ENCODE data around the gene COL4A1.
"Not testable (repeated sequence)": the region's sequence is repeated elsewhere in the genome, so short reads cannot be mapped to it uniquely, and the experiment has no call there.

The COL4A1 gene

DNA sequence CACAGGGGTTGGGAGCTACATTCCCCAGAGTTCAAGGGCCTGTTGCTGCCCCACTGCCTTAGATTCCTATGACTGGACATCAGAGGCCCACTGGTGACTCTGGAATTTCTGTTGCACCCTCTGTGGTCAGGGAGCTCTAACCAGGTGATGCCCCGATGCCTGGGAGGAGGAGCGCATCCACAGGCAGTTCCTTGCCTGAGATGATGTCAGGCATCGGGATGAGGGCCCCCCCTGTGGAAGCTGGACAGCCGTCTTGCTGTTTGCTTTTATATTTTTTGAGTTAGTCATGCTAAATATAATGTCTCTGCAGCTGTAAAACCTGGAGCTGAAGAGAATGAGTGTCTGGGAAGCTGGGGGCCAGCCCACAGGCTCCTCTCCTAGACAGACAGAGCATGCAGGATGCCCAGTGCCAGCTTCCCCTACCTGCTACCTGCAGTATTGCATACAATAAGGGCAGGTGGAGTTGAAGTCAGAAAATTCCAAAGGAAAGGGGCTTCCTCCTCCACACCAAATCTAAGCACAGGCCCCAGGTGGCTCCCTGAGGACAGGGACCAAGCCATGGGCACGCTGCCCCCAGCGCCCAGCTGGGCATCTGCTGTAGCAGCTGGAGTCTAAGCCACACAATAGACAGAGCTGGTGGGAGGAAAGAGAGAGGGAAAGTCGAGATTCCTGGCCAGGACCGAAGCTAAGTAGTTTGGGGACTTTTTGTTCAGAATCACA, 16.4 kb upstream of the COL4A1 start:
- Histone ChIP-seq H2AFZ (ENCODE audit: low read length, unreplicated experiment) (no peak overlapping the region), H3K36me3 (ENCODE audit: insufficient read depth, low read length) (peaks cover 3% of the 10 kb centered on the region; the same call in 1 of the 2 replicates), H3K27me3 (ENCODE audit: insufficient read depth, low read length) (no peaks in the 10 kb centered on the region), H3K4me3 (ENCODE audit: low read depth, low read length) (no peak overlapping the region), H3K79me2 (ENCODE audit: control insufficient read depth, insufficient read depth, low read length, unreplicated experiment) (peaks cover 62% of the 10 kb centered on the region), H3K4me1 (ENCODE audit: control insufficient read depth, insufficient read depth, low read length, unreplicated experiment) (peaks cover 48% of the 10 kb centered on the region), H3K27ac (ENCODE audit: low read depth, low read length) (no peak overlapping the region; the same call in 1 of the 2 replicates)

DNA sequence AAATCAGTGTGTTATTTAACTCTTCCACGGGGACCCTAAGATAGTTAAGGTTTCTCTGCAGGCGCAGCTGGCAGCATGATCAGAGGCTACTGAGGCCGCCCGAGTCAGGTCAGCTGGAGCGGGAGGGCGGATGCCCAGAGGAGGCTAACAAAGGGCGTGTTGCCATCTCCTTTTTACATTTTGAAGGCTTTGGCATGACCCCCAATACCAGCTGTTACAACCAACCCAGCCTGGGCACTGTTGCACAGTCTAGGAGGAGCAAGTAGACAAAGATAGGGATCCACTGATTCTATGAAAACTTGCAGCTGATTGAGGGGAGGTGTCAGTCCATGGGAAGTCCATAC, 15.8 kb upstream of the COL4A1 start:
- H3K4me3 ChIP-seq (ENCODE audit: low read depth, low read length): no peak overlapping the region
- peaks cover 43% of the 10 kb centered on the region for H3K4me1 ChIP-seq (ENCODE audit: control insufficient read depth, insufficient read depth, low read length, unreplicated experiment)
- no peak overlapping the region for H2AFZ ChIP-seq (ENCODE audit: low read length, unreplicated experiment)
- peaks cover 63% of the 10 kb centered on the region for H3K79me2 ChIP-seq (ENCODE audit: control insufficient read depth, insufficient read depth, low read length, unreplicated experiment)
- no peak overlapping the region; the same call in 1 of the 2 replicates for H3K27ac ChIP-seq (ENCODE audit: low read depth, low read length)
- H3K27me3 ChIP-seq (ENCODE audit: insufficient read depth, low read length): no peaks in the 10 kb centered on the region
- H3K36me3 ChIP-seq (ENCODE audit: insufficient read depth, low read length): peaks cover 9% of the 10 kb centered on the region; the same call in 1 of the 2 replicates

GRCh38 chr13:110322126-110322827, 15.3 kb upstream of the COL4A1 start:
- Histone ChIP-seq H2AFZ (ENCODE audit: low read length, unreplicated experiment) (no peak overlapping the region), H3K27me3 (ENCODE audit: insufficient read depth, low read length) (no peaks in the 10 kb centered on the region), H3K27ac (ENCODE audit: low read depth, low read length) (no peak overlapping the region), H3K4me1 (ENCODE audit: control insufficient read depth, insufficient read depth, low read length, unreplicated experiment) (peaks cover 40% of the 10 kb centered on the region), H3K4me3 (ENCODE audit: low read depth, low read length) (no peak overlapping the region), H3K79me2 (ENCODE audit: control insufficient read depth, insufficient read depth, low read length, unreplicated experiment) (peaks cover 63% of the 10 kb centered on the region), H3K36me3 (ENCODE audit: insufficient read depth, low read length) (peaks cover 12% of the 10 kb centered on the region; the same call in 1 of the 2 replicates)

GRCh38 chr13:110321573-110321972, 14.6 kb upstream of the COL4A1 start:
- H3K27ac ChIP-seq (ENCODE audit: low read depth, low read length); H3K4me3 ChIP-seq (ENCODE audit: low read depth, low read length); H2AFZ ChIP-seq (ENCODE audit: low read length, unreplicated experiment); H3K27me3 ChIP-seq (ENCODE audit: insufficient read depth, low read length): not testable (repeated sequence)
- Histone ChIP-seq H3K36me3 (ENCODE audit: insufficient read depth, low read length) (peaks cover 13% of the 10 kb centered on the region; the same call in 1 of the 2 replicates), H3K4me1 (ENCODE audit: control insufficient read depth, insufficient read depth, low read length, unreplicated experiment) (peaks cover 35% of the 10 kb centered on the region), H3K79me2 (ENCODE audit: control insufficient read depth, insufficient read depth, low read length, unreplicated experiment) (peaks cover 60% of the 10 kb centered on the region)

- Histone ChIP-seq H3K4me1 (ENCODE audit: control insufficient read depth, insufficient read depth, low read length, unreplicated experiment) (peaks cover 35% of the 10 kb centered on the region), H3K79me2 (ENCODE audit: control insufficient read depth, insufficient read depth, low read length, unreplicated experiment) (peaks cover 59% of the 10 kb centered on the region), H3K27ac (ENCODE audit: low read depth, low read length) (peak overlapping the region; percentile 79), H3K4me3 (ENCODE audit: low read depth, low read length) (no peak overlapping the region), H3K36me3 (ENCODE audit: insufficient read depth, low read length) (peaks cover 17% of the 10 kb centered on the region; the same call in 1 of the 2 replicates), H3K27me3 (ENCODE audit: insufficient read depth, low read length) (no peaks in the 10 kb centered on the region), H2AFZ (ENCODE audit: low read length, unreplicated experiment) (no peak overlapping the region)
These were observed 13.7 kb upstream of the COL4A1 start for GRCh38 chr13:110320645-110321044.

- no peak overlapping the region for H3K4me3 ChIP-seq (ENCODE audit: low read depth, low read length)
- no peaks in the 10 kb centered on the region for H3K27me3 ChIP-seq (ENCODE audit: insufficient read depth, low read length)
- peaks cover 61% of the 10 kb centered on the region for H3K79me2 ChIP-seq (ENCODE audit: control insufficient read depth, insufficient read depth, low read length, unreplicated experiment)
- H3K27ac ChIP-seq (ENCODE audit: low read depth, low read length): peak overlapping the region; percentile 79
- peaks cover 35% of the 10 kb centered on the region for H3K4me1 ChIP-seq (ENCODE audit: control insufficient read depth, insufficient read depth, low read length, unreplicated experiment)
- no peak overlapping the region for H2AFZ ChIP-seq (ENCODE audit: low read length, unreplicated experiment)
- peaks cover 17% of the 10 kb centered on the region; the same call in 1 of the 2 replicates for H3K36me3 ChIP-seq (ENCODE audit: insufficient read depth, low read length)
These were observed 13.0 kb upstream of the COL4A1 start for GRCh38 chr13:110319774-110320509.

DNA sequence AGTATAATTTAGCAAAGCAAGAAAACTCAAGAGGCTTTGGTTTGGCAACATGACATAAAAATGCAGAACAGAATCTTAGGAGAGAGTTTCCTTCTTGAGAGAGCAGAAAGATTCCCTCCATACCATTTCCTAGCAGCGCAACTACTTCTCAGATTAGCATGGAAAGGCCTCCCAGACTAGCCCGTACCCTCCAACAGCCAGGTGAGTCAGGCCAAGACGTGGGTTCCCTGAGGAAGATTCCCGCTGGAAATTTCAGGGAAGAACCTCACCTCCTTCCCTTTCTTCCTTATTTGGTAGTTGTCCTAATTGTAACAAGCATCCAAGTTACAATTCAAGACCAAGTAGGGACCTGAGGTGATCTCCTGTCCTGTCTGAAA, 12.4 kb upstream of the COL4A1 start:
- Histone ChIP-seq H2AFZ (ENCODE audit: low read length, unreplicated experiment) (no peak overlapping the region), H3K27ac (ENCODE audit: low read depth, low read length) (peak overlapping the region; percentile 79), H3K27me3 (ENCODE audit: insufficient read depth, low read length) (no peaks in the 10 kb centered on the region), H3K36me3 (ENCODE audit: insufficient read depth, low read length) (peaks cover 17% of the 10 kb centered on the region; the same call in 1 of the 2 replicates), H3K4me1 (ENCODE audit: control insufficient read depth, insufficient read depth, low read length, unreplicated experiment) (peaks cover 35% of the 10 kb centered on the region), H3K4me3 (ENCODE audit: low read depth, low read length) (no peak overlapping the region), H3K79me2 (ENCODE audit: control insufficient read depth, insufficient read depth, low read length, unreplicated experiment) (peaks cover 64% of the 10 kb centered on the region)

DNA sequence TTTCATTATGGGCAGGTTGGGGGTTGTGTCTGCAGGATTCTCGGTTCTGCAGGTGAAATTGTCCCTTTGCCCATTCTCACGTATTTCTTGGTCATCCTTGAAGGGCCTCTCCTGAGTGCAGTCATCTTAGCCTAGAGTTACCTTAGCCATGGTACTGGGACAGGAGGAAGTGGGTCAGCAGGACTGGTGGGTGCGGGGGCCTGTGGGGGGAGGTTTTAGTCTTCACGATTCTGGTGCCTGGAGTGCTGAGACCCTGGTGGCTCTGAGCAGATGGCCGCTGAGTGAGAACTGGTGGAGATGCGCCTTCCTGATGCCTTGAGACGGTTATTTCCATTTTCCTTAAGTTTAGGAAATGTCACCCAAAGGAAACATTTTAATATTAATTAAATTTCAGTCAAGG, 12.0 kb upstream of the COL4A1 start:
- H3K36me3 ChIP-seq (ENCODE audit: insufficient read depth, low read length): peaks cover 17% of the 10 kb centered on the region; the same call in 1 of the 2 replicates
- no peak overlapping the region for H2AFZ ChIP-seq (ENCODE audit: low read length, unreplicated experiment)
- H3K4me3 ChIP-seq (ENCODE audit: low read depth, low read length): no peak overlapping the region
- peaks cover 64% of the 10 kb centered on the region for H3K79me2 ChIP-seq (ENCODE audit: control insufficient read depth, insufficient read depth, low read length, unreplicated experiment)
- H3K27ac ChIP-seq (ENCODE audit: low read depth, low read length): peak overlapping the region; percentile 79
- no peaks in the 10 kb centered on the region for H3K27me3 ChIP-seq (ENCODE audit: insufficient read depth, low read length)
- H3K4me1 ChIP-seq (ENCODE audit: control insufficient read depth, insufficient read depth, low read length, unreplicated experiment): peaks cover 35% of the 10 kb centered on the region

GRCh38 chr13:110317496-110318195, 10.7 kb upstream of the COL4A1 start:
- no peaks in the 10 kb centered on the region for H3K27me3 ChIP-seq (ENCODE audit: insufficient read depth, low read length)
- H2AFZ ChIP-seq (ENCODE audit: low read length, unreplicated experiment): no peak overlapping the region
- H3K4me1 ChIP-seq (ENCODE audit: control insufficient read depth, insufficient read depth, low read length, unreplicated experiment): peaks cover 26% of the 10 kb centered on the region
- H3K4me3 ChIP-seq (ENCODE audit: low read depth, low read length): no peak overlapping the region
- peaks cover 17% of the 10 kb centered on the region; the same call in 1 of the 2 replicates for H3K36me3 ChIP-seq (ENCODE audit: insufficient read depth, low read length)
- H3K27ac ChIP-seq (ENCODE audit: low read depth, low read length): no peak overlapping the region
- H3K79me2 ChIP-seq (ENCODE audit: control insufficient read depth, insufficient read depth, low read length, unreplicated experiment): peaks cover 59% of the 10 kb centered on the region

DNA sequence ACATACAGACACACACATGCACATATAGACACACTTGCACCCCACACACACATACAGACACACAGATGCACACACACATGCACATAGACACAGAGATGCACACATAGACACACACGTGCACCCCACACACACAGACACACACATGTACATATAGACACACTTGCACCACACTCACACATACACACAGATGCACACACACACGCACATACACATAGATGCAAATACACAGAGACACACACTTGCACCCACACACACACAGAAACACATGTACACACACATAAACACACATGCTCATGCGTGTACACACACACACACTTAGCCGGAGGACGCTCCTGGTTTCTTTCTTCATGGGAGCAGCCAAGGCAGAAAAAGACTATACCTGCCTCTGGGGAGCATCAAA, 10.1 kb upstream of the COL4A1 start:
- Histone ChIP-seq H3K4me1 (ENCODE audit: control insufficient read depth, insufficient read depth, low read length, unreplicated experiment) (peaks cover 29% of the 10 kb centered on the region), H3K36me3 (ENCODE audit: insufficient read depth, low read length) (peaks cover 17% of the 10 kb centered on the region; the same call in 1 of the 2 replicates), H3K27ac (ENCODE audit: low read depth, low read length) (no peak overlapping the region), H2AFZ (ENCODE audit: low read length, unreplicated experiment) (no peak overlapping the region), H3K4me3 (ENCODE audit: low read depth, low read length) (no peak overlapping the region), H3K79me2 (ENCODE audit: control insufficient read depth, insufficient read depth, low read length, unreplicated experiment) (peaks cover 59% of the 10 kb centered on the region), H3K27me3 (ENCODE audit: insufficient read depth, low read length) (no peaks in the 10 kb centered on the region)

All from ACC112 (cell line).